OCI-LY7 (cell line): Measurements from ENCODE around the gene HSP90AB1. TPM values are rescaled to one million over a fixed set of nuclear protein-coding genes. Genes with fewer than 3 reads are reported as not detected.

ENCODE experiments used
- BruUV-seq: library from RNA; stranded (reverse); fragments of 400-500 nt; replicated peaks from 2 replicates; lab custom pipeline; 2021; lab: Mats Ljungman, UMichigan
- CTCF ChIA-PET: fragments of 300-600 bp; sonication (Branson Sonifier 250); formaldehyde crosslinking; loops from one replicate; lab custom pipeline; 2022; ENCODE audit warnings: antibody characterized with exemption; ENCODE audit not compliant: unreplicated experiment; lab: Charles Lee
- POLR2A ChIA-PET: fragments of 300-600 bp; sonication (Branson Sonifier 250); formaldehyde crosslinking; loops from one replicate; lab custom pipeline; 2022; ENCODE audit warnings: antibody characterized with exemption; lab: Charles Lee
- DNase-seq: peaks from one replicate; pipeline ENCODE4 v3.0.0-alpha.2; 2015; ENCODE audit warnings: low spot score
- H2AFZ ChIP-seq: fragments of 200-600 bp; sonication (generic), shearing (Covaris generic); 2 replicates; pipeline ENCODE4 v1.6.1; 2014; ENCODE audit warnings: mild to moderate bottlenecking, antibody characterized with exemption, low read length, moderate library complexity
- H3K27ac ChIP-seq: fragments of 200-600 bp; sonication (generic); 2 replicates; pipeline ENCODE4 v1.5.1; 2014; ENCODE audit warnings: mixed run types, low read depth, mild to moderate bottlenecking, moderate library complexity, low read length, inconsistent platforms; ENCODE audit not compliant: poor library complexity, severe bottlenecking
- H3K36me3 ChIP-seq: fragments of 200-600 bp; sonication (generic); 2 replicates; pipeline ENCODE4 v1.6.1; 2014; ENCODE audit warnings: mild to moderate bottlenecking, antibody characterized with exemption, low read length, moderate library complexity, mixed read lengths; ENCODE audit not compliant: insufficient read depth
- H3K4me1 ChIP-seq: fragments of 200-600 bp; sonication (generic); 2 replicates; pipeline ENCODE4 v1.5.1; 2014; ENCODE audit warnings: mild to moderate bottlenecking, low read length; ENCODE audit not compliant: insufficient read depth, poor library complexity, severe bottlenecking
- H3K4me2 ChIP-seq: fragments of 200-600 bp; sonication (generic); 2 replicates; pipeline ENCODE4 v1.6.1; 2014; ENCODE audit warnings: mild to moderate bottlenecking, low read length
- H3K4me3 ChIP-seq: fragments of 200-600 bp; sonication (generic); 2 replicates; pipeline ENCODE4 v1.5.1; 2014; ENCODE audit warnings: mild to moderate bottlenecking, low read depth, low read length; ENCODE audit not compliant: poor library complexity, severe bottlenecking
- H3K79me2 ChIP-seq: fragments of 200-600 bp; sonication (generic); 2 replicates; pipeline ENCODE4 v1.6.1; 2016; ENCODE audit warnings: low read depth, mild to moderate bottlenecking, low read length, moderate library complexity, mixed read lengths; ENCODE audit not compliant: insufficient read depth
- H3K9me2 ChIP-seq: fragments of 200-600 bp; sonication (generic); 2 replicates; pipeline ENCODE4 v1.6.1; 2016; ENCODE audit warnings: mild to moderate bottlenecking, low read length, mixed read lengths; ENCODE audit not compliant: insufficient read depth
- H3K9me3 ChIP-seq: fragments of 200-600 bp; sonication (generic); 2 replicates; pipeline ENCODE4 v1.6.1; 2014; ENCODE audit warnings: mild to moderate bottlenecking, mixed run types, low read length, mixed read lengths
- H4K20me1 ChIP-seq: fragments of 200-600 bp; sonication (generic); 2 replicates; pipeline ENCODE4 v1.6.1; 2014; ENCODE audit warnings: mild to moderate bottlenecking, antibody characterized with exemption, low read length, moderate library complexity, mixed read lengths; ENCODE audit not compliant: insufficient read depth
- CTCF ChIP-seq: fragments of 200-600 bp; sonication (generic); conservative IDR thresholded peaks from 2 replicates; pipeline ENCODE4 v1.5.1; 2014; ENCODE audit warnings: mild to moderate bottlenecking, antibody characterized with exemption, low read length, moderate library complexity, mixed read lengths
- EZH2phosphoT487 ChIP-seq: fragments of 200-600 bp; sonication (generic); IDR thresholded peaks from 2 replicates; pipeline ENCODE4 v1.6.1; 2018; ENCODE audit warnings: low read depth, borderline replicate concordance, mild to moderate bottlenecking, mixed run types, antibody characterized with exemption, low read length, moderate library complexity, mixed read lengths
- intact Hi-C: fragments of 100-400 bp; cut with micrococcal nuclease; formaldehyde crosslinking; loops from one replicate; pipeline ENCODE4 v1.10.0; 2022; ENCODE audit not compliant: unreplicated experiment
- total RNA-seq, 2 experiments: library from RNA; depleted of rRNA in 1 of 2; stranded (reverse); fragments of >200 nt in 1 of 2; shearing (Covaris generic) in 1 of 2; gene quantifications; 2 replicates each; pipeline ENCODE4 v1.2.3, GENCODE V29; 2014 to 2022

The HSP90AB1 gene
- total RNA-seq, 2 experiments from 2014 or later: 911 to 1,282 TPM

- Histone ChIP-seq H3K36me3 (peaks cover 49% of the 10 kb centered on the region), H3K4me2 (no peak overlapping the region), H3K4me1 (peaks cover 24% of the 10 kb centered on the region), H3K79me2 (no peaks in the 10 kb centered on the region), H3K4me3 (no peak overlapping the region), H3K27ac (no peak overlapping the region), H3K9me2 (no peaks in the 10 kb centered on the region), H4K20me1 (no peaks in the 10 kb centered on the region), H3K9me3 (no peaks in the 10 kb centered on the region), H2AFZ (no peak overlapping the region)
- TF ChIP-seq CTCF (no peak), EZH2phosphoT487 (no peak)
- ChIA-PET CTCF (interaction anchor here (1.8 to 2.6 kb wide), 2 partner anchors 10 to 11 kb away, joined by 10 to 15 read pairs; partner anchors contain the start of gene SLC29A1), POLR2A (interaction anchor here (2.8 kb wide), 1 partner anchor 11 kb away, joined by 15 read pairs; the partner anchor contains the start of gene SLC29A1)
- no TSS peak for BruUV-seq
- intact Hi-C loops: loop anchor here (2.0 kb wide), 1 partner anchor 15 kb away; no protein-coding TSS in a partner anchor
- DNase-seq: no peak
Measured at GRCh38 chr6:44235891-44236516, 10.9 kb upstream of the HSP90AB1 start.

- Histone ChIP-seq H3K36me3 (peaks cover 39% of the 10 kb centered on the region; the same call in 1 of the 2 replicates), H4K20me1 (no peaks in the 10 kb centered on the region), H2AFZ (peak overlapping the region; percentile 72), H3K79me2 (no peaks in the 10 kb centered on the region), H3K9me3 (no peaks in the 10 kb centered on the region), H3K27ac (no peak overlapping the region), H3K4me1 (peaks cover 24% of the 10 kb centered on the region), H3K4me2 (peak overlapping the region; percentile 84), H3K4me3 (peak overlapping the region; percentile 57), H3K9me2 (no peaks in the 10 kb centered on the region)
- intact Hi-C loops: loop anchor here (1.0 kb wide), 1 partner anchor 14 kb away; the partner anchor contains the start of gene SLC29A1
- TF ChIP-seq CTCF: no peak
- no peak for TF ChIP-seq EZH2phosphoT487
- BruUV-seq: no TSS peak
- DNase-seq: peak; percentile 33
- POLR2A ChIA-PET: interaction anchor here (0.6 kb wide), 1 partner anchor 19 kb away, joined by 4 read pairs; no protein-coding TSS in a partner anchor
- CTCF ChIA-PET: interaction anchor here (1.6 kb wide), 1 partner anchor 13 kb away, joined by 7 read pairs; no protein-coding TSS in a partner anchor
Measured at GRCh38 chr6:44237021-44237812, 9.7 kb upstream of the HSP90AB1 start.
